Stimulated activated memory B cell treated with anti-CD40 and anti-IgM and Interleukin-4, amounts not matched to agents 10 μg/mL and 1 μg/mL and 100 μg/mL, for 72 hours (primary cell): ENCODE data around the gene SLC15A3.

Source experiments
- ATAC-seq: fragments of 150-1000 bp; cut with Tn5 transposase; 2 replicates; pipeline ENCODE4 v1.10.0; 2021
- H3K27ac Mint-ChIP-seq: one replicate; pipeline ENCODE4 v1.8.0; 2022; ENCODE audit warnings: mild to moderate bottlenecking, mixed read lengths
- H3K27me3 Mint-ChIP-seq: one replicate; pipeline ENCODE4 v1.8.0; 2022; ENCODE audit warnings: mixed read lengths
- H3K36me3 Mint-ChIP-seq: one replicate; pipeline ENCODE4 v1.8.0; 2022; ENCODE audit warnings: mixed read lengths
- H3K4me1 Mint-ChIP-seq: one replicate; pipeline ENCODE4 v1.8.0; 2022; ENCODE audit warnings: mixed read lengths
- H3K4me3 Mint-ChIP-seq: one replicate; pipeline ENCODE4 v1.8.0; 2022; ENCODE audit warnings: mild to moderate bottlenecking, moderate library complexity, mixed read lengths
- H3K9me3 Mint-ChIP-seq: one replicate; pipeline ENCODE4 v1.8.0; 2022; ENCODE audit warnings: mixed read lengths

SLC15A3 gene

DNA sequence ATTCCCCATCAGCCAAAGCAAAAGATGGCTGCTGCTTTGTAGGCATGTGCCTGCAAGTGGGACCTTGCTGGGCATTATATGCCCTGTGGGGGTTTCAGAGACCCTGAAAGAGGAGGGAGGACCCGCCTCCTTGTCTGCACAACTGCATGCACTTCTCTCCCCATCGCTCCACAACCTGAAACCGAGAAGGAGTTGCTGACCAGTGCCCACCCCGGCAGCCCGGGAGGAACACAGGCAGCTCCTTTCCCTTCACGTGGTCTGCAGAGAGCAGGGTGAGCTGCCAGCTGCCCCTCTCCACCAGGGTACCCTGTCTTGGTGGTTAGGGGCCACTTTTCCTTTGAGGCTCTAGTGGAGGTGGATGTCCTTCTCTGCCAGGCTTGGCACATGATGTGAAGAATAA, 29.1 kb downstream of the SLC15A3 start:
- Mint-ChIP-seq H3K9me3 (no peaks in the 10 kb centered on the region), H3K4me1 (peaks cover 70% of the 10 kb centered on the region), H3K4me3 (no peak overlapping the region), H3K27ac (peak overlapping the region; percentile 62), H3K27me3 (no peaks in the 10 kb centered on the region), H3K36me3 (peaks cover 41% of the 10 kb centered on the region)
- no peak for ATAC-seq

DNA sequence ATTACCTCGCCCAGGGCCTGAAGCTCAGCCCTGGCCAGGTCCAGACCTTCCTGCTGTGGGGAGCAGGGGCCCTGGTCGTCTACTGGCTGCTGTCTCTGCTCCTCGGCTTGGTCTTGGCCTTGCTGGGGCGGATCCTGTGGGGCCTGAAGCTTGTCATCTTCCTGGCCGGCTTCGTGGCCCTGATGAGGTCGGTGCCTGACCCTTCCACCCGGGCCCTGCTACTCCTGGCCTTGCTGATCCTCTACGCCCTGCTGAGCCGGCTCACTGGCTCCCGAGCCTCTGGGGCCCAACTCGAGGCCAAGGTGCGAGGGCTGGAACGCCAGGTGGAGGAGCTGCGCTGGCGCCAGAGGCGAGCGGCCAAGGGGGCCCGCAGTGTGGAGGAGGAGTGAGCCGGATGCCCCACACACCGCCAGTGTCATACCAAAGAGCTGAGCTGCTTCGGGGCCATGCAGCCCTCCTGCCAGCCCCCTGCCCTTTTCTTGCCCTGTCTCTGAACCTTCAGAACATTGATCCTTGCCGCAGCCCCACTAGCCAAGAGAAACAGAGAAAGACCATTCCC, 30.1 kb downstream of the SLC15A3 start:
- Mint-ChIP-seq H3K4me1 (peaks cover 66% of the 10 kb centered on the region), H3K9me3 (no peaks in the 10 kb centered on the region), H3K27ac (peak overlapping the region; percentile 62), H3K36me3 (peaks cover 46% of the 10 kb centered on the region), H3K4me3 (no peak overlapping the region), H3K27me3 (no peaks in the 10 kb centered on the region)
- ATAC-seq, result no peak

DNA sequence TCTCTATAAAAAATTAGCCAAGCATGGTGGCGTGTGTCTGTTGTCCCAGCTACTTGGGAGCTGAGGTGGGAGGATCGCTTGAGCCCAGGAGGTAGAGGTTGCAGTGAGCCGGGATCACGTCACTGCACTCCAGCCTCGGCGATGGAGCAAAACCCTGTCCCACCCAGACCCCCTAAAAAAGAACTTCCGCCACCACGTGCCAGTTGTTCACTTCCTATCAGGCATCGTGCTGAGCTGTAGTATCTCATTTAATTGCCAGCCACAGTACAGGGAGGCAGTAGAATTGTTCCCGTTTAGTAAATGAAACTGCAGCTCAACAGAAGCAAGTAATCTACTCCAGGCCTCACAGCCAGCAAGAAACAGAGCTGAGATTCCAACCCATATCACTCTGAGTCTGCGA, 30.7 kb downstream of the SLC15A3 start:
- ATAC-seq, result no peak
- Mint-ChIP-seq H3K27ac (no peak overlapping the region), H3K36me3 (peaks cover 47% of the 10 kb centered on the region), H3K4me1 (peaks cover 66% of the 10 kb centered on the region), H3K9me3 (no peaks in the 10 kb centered on the region), H3K4me3 (no peak overlapping the region), H3K27me3 (no peaks in the 10 kb centered on the region)

DNA sequence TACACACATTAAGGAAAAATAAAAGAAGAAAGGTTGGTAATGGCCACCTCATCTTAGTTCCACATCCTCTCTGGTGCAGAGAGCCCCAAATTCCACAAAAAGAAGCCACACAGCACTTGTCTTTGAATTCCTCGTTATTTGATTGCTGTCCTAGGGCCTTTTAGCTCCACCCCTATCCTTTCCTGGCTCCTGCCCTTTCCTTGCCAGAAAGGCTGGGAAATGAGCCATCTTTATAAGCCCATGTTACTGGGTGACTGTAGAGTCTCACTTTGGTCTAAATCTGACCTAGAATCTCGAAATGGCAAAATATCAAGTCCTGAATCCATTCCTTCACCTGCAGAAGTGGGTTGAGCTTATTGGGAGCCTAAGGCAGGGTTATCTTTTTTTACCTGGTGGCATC, 32.0 kb downstream of the SLC15A3 start:
- Mint-ChIP-seq H3K4me1 (peaks cover 66% of the 10 kb centered on the region), H3K27ac (peak overlapping the region; percentile 55), H3K4me3 (no peak overlapping the region), H3K9me3 (no peaks in the 10 kb centered on the region), H3K36me3 (peaks cover 52% of the 10 kb centered on the region), H3K27me3 (no peaks in the 10 kb centered on the region)
- ATAC-seq, result no peak

DNA sequence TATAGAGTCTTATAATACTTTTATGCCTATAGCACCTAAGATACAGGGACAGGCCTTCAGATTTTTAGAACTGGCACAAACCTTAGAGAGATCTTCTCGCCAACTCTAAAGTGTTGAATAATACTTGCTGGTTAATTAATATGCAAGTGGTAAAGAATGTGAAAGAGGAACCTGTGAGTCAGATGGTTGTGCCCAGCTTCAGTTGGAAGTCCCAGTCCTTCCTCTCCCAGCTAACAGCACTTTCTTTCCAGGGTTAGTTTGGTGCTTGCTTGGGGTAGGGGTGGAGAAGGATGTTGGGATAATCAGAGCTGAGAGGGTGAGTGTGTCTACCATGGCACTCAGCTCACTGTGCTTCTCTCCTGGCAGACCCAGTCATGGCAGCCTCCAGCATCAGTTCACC, 32.7 kb downstream of the SLC15A3 start:
- Mint-ChIP-seq H3K36me3 (peaks cover 52% of the 10 kb centered on the region), H3K27me3 (no peaks in the 10 kb centered on the region), H3K27ac (peak overlapping the region; percentile 55), H3K4me3 (peak overlapping the region; percentile 9), H3K9me3 (no peaks in the 10 kb centered on the region), H3K4me1 (peaks cover 67% of the 10 kb centered on the region)
- ATAC-seq, result no peak

DNA sequence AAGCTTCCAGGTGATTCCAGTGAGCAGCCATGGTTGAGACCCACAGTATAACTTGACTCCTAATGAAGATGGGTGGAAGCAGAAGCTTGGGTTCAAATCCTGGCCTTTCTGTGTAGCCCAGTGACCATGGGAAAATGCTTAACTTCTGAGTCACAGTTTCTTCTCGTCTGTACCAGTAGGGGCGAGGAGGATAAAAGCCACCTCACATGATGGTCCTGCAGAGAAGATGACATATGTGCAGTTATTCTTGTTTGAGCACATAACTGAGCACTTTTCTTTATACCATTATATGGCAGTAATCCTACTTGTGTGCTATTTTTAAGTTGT, 33.1 kb downstream of the SLC15A3 start:
- peaks cover 52% of the 10 kb centered on the region for H3K36me3 Mint-ChIP-seq
- no peak overlapping the region for H3K4me3 Mint-ChIP-seq
- H3K9me3 Mint-ChIP-seq, result no peaks in the 10 kb centered on the region
- H3K27me3 Mint-ChIP-seq, result no peaks in the 10 kb centered on the region
- ATAC-seq, result no peak
- H3K4me1 Mint-ChIP-seq, result peaks cover 63% of the 10 kb centered on the region
- peak overlapping the region; percentile 55 for H3K27ac Mint-ChIP-seq

DNA sequence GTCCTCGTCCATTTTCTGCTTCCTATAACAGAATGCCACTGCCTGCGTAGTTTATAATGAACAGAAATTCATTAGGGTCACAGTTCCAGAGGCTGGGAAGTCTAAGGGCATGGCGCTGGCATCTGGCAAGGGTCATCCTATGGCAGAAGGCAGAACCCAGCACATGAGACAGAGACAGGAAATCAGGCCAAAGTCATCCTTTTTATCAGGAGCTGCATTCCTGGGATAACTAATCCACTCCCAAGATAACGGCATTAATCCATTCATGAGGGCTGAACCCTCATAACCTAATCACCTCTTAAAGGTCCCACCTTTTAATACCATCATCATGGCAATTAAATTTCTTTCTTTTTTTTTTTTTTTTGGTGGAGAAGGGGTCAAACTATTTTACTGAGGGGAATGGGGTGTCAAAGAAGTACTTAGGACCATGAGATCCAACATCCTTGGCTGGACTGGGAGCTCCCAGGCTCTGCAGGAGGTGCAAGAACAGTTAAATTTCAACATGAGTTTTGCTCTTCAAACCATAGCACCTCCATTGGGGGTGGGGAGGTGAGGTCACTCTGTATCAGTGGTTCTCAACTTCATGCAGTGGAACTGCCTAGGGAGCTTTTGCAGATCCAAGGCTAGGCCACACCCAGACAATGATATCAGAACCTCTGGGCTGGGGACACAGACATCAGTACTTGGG, 33.6 kb downstream of the SLC15A3 start:
- Mint-ChIP-seq H3K4me3 (no peak overlapping the region), H3K27me3 (no peaks in the 10 kb centered on the region), H3K36me3 (peaks cover 49% of the 10 kb centered on the region), H3K9me3 (no peaks in the 10 kb centered on the region), H3K27ac (peak overlapping the region; percentile 22), H3K4me1 (peaks cover 67% of the 10 kb centered on the region)
- no peak for ATAC-seq

DNA sequence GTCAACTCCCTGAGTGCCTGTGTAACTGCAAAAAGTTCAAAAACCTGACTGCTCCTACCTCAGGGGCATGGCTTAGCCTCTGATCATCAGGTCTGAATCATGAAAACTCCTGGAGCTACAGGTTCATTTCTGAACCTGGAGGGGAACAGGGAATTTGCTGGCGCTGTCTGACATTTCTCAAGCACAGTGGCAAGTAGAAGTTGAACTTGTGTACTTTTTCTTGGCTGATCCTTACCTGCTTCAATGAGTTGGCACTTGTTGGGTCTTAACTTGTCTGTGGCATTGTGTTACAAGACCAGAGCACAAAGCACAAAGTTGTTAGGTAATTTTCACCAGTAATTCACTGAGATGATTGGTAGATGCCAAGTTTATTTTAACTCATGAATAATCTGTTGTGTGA, 34.7 kb downstream of the SLC15A3 start:
- H3K27me3 Mint-ChIP-seq, result no peaks in the 10 kb centered on the region
- peaks cover 41% of the 10 kb centered on the region for H3K36me3 Mint-ChIP-seq
- H3K4me3 Mint-ChIP-seq, result no peak overlapping the region
- no peak for ATAC-seq
- no peaks in the 10 kb centered on the region for H3K9me3 Mint-ChIP-seq
- peaks cover 67% of the 10 kb centered on the region for H3K4me1 Mint-ChIP-seq
- peak overlapping the region; percentile 95 for H3K27ac Mint-ChIP-seq

DNA sequence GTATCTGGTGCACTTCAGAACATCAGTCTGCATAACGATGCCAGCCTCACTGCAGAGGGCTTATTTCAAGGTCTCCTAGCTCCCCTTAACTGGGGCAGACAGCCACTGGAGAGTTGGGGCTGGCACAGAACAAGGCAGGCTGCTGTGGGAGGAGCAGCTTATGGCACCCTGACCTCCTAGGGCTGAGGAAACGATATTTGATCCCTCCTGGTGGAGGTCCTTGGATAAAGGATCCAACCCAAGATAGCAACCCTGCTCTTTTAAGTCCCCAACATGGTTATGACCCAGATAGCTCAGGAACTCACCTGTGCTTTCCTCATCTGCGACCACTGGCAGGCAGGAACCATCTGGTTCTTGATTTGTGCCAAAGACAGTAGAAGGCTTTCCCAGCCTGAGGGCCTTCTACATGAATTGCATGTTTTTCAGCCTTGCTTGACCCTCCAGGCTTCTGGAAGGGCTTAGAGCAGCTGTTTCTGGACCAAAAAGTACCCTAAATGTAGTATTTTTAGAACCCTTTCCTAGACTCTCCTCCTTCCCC, 35.2 kb downstream of the SLC15A3 start:
- Mint-ChIP-seq H3K27ac (peak overlapping the region; percentile 95), H3K9me3 (no peaks in the 10 kb centered on the region)

DNA sequence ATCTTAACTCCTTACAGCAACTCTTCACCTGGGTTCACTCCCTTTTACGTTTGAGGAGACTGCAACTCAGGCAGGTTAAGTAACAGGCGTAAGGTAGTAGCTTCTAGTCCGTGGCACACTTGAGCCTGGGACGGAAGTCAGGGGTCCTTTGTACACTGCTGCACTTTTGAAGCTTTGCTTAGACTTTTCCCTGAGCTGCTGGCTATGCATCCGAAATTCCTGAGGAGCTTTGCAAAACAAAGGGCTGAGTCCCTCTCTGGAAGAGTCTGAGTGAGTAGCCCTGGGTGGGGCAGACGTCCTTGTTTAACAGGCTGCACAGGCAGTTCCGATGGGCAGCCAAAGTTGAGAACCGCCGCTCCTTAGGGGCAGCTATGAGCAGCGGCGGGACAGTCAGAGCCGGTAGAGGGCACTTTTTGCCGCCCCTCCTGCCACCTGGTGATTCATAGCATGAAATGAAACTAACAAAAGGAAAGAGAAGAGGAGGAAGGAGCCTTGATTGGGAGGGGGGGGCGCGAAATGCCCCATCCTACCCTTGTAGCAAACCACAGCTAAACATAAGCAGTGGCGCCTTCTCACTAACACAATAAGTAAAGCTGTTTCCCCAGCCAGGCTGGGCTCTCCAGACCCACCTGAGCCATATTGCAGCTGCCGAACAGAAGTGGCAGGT, 36.6 kb downstream of the SLC15A3 start:
- H3K9me3 Mint-ChIP-seq, result no peaks in the 10 kb centered on the region
- no peaks in the 10 kb centered on the region for H3K27me3 Mint-ChIP-seq
- ATAC-seq, result peak; percentile 81
- peak overlapping the region; percentile 95 for H3K27ac Mint-ChIP-seq
- H3K4me1 Mint-ChIP-seq, result peaks cover 79% of the 10 kb centered on the region
- peak overlapping the region; percentile 94 for H3K4me3 Mint-ChIP-seq
- peaks cover 22% of the 10 kb centered on the region for H3K36me3 Mint-ChIP-seq

More for the DNA sequence above, 35.2 kb downstream of the SLC15A3 start:
- H3K36me3 Mint-ChIP-seq, result peaks cover 36% of the 10 kb centered on the region
- H3K4me3 Mint-ChIP-seq, result peak overlapping the region; percentile 23
- ATAC-seq, result no peak
- H3K4me1 Mint-ChIP-seq, result peaks cover 70% of the 10 kb centered on the region
- H3K27me3 Mint-ChIP-seq, result no peaks in the 10 kb centered on the region

DNA sequence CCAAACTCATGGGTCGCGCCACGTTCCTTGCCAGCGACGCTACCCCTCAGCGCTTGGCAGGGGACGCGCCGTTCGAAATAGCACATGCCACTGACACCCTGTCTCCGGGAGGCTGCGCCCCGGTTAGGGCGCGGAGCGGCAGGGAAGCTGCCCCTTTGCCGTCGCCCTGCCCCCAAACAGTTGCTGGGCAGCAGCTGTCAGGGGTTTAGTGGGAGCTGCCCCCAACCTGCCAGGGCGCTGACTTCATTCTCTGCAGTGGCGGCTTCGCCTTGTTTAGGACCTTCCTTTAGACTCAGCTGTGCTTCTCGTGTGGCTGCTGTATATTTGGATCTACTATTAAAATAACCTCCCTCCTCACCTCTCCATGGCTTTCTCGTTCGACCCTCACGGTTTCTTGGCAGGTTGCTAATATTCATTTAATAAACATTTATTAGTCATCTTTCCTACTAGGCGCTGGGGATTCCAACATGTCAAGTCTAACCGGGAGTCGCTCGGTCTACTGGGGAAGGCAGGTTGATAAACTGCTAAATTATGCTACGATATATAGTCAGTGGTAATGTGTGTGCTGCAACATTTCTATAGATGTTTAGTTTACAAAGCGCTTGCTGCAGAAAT, 37.2 kb downstream of the SLC15A3 start:
- ATAC-seq, result peak; percentile 10
- H3K36me3 Mint-ChIP-seq, result peaks cover 18% of the 10 kb centered on the region
- H3K9me3 Mint-ChIP-seq, result peaks cover 3% of the 10 kb centered on the region
- H3K4me3 Mint-ChIP-seq, result peak overlapping the region; percentile 94
- H3K4me1 Mint-ChIP-seq, result peaks cover 79% of the 10 kb centered on the region
- no peaks in the 10 kb centered on the region for H3K27me3 Mint-ChIP-seq
- H3K27ac Mint-ChIP-seq, result peak overlapping the region; percentile 95

DNA sequence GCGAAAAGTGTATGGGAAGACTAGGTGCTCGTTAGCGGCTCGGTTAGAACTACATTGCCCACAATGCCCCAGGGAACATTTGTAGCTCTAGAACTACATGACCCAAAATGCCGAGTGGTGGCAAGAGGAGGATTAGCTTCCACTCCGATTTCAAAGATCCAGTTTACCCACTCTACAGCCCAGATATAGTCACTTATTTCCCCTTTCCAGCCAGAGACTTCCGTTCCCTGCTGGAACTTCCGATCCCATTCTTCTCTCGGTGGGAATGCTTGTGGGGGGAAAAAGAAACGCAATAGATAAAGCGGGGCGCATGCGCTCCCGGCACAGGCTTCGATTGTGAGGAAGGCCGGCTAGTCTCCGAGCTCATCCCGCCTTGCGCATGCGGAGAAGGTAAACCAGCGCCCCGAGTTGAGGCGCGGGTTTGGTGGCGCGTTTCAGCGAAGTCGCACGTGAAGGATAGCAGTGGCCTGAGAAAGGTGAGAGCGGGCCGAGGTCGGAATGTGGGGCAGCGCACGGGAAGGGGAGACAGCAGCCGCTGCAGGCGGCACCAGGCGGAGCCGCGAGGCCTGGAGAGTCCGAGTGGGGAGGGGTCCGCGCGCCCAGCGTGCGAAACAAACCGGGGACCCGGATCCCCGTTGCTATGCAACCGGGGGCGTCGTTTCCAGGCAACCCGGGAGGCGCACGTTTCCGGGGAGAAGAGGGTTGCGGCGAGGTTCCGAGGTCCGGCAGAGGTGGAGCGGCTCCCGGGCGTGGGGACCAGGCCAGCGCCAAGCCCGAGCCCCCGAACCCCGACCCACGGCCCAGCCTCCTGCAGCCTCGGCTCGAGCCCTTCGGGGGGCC, 38.0 kb downstream of the SLC15A3 start, which contains the start of gene TMEM109:
Gene TMEM109, plus strand, starts transcription at position 366 of the 840 bp plus-strand sequence. CDS start 5,536 bp downstream, outside the sequence.
- H3K4me1 Mint-ChIP-seq, result peaks cover 79% of the 10 kb centered on the region
- H3K9me3 Mint-ChIP-seq, result peaks cover 3% of the 10 kb centered on the region
- ATAC-seq, result peak; percentile 71
- peak within 1 kb of the TSS; percentile 94 for H3K4me3 Mint-ChIP-seq
- no peaks in the 10 kb centered on the region for H3K27me3 Mint-ChIP-seq
- H3K36me3 Mint-ChIP-seq, result peaks cover 18% of the 10 kb centered on the region
- H3K27ac Mint-ChIP-seq, result peak within 1 kb of the TSS; percentile 95

DNA sequence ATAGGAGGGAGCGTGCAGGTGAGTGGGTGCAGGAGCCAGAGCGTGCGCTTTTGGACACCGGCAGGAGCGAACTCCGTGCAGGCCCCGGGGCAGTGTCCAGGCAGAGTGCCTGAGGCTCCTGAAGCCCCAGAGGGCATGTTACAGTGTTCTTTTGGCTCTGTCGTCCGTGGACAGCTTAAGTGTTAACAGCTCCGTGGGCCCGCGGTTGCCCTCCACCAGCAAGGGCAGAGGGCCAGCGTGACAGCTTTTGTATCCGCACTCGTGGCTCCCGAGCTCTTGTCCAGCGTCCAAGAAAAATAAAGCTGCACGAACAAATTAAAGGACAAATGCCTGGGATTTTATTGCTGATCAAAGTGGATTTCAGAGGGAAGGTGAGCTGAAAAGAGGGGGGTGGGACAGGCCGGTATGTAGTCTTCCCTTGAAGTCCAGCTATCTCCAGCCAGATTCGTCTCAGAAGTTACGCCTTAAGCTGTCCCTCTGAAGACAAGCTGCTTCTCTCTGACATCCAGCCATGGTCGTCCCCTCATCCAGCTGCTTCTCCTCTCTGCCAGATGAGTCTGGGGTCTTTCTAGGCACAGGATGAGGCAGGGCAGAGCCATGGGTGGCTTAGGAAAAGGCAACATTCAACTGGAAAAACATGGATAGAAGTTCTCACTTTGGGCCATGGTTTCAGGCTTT, 39.0 kb downstream of the SLC15A3 start:
- peaks cover 8% of the 10 kb centered on the region for H3K9me3 Mint-ChIP-seq
- no peak for ATAC-seq
- H3K27me3 Mint-ChIP-seq, result no peaks in the 10 kb centered on the region
- peak overlapping the region; percentile 94 for H3K4me3 Mint-ChIP-seq
- H3K4me1 Mint-ChIP-seq, result peaks cover 79% of the 10 kb centered on the region
- peaks cover 26% of the 10 kb centered on the region for H3K36me3 Mint-ChIP-seq
- peak overlapping the region; percentile 95 for H3K27ac Mint-ChIP-seq

DNA sequence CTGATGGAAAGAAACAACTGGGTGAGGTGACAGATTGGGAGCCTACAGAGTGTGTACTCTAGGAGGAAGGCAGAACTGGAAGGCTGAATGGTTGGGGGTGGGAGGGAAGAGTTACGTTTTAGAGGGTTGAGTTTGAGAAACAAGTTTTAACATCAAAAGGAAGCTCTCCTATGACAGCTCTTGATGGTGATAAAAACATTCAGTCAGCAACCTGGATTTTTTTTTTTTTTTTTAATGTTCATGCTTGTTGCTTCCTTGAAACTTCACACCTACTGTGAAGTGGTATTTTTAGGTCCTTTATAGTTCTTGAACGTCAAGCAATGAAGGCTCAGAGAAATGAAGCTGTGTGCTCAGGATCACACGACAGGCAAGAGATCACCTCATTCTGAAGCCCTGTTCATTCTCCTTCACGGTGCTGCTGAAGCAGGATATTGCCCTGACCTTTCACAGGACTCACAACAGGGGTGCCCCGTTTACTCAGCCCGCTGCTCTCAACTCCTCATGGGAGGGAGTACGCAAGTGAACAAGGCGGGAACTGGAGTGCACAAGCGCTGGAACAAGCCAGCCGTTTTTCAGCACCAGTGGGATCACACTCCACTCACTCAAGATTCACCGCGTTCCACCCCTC, 39.6 kb downstream of the SLC15A3 start:
- Mint-ChIP-seq H3K36me3 (peaks cover 31% of the 10 kb centered on the region), H3K27ac (peak overlapping the region; percentile 95), H3K9me3 (peaks cover 11% of the 10 kb centered on the region), H3K4me1 (peaks cover 84% of the 10 kb centered on the region), H3K4me3 (no peak overlapping the region), H3K27me3 (no peaks in the 10 kb centered on the region)
- ATAC-seq, result no peak
